Measurements from ENCODE around the gene DNA2.

DNA2 gene

GRCh38 chr10:68423522-68423921 is 48.3 kb downstream of the DNA2 start:
- no peak for DNase-seq (ENCODE audit: low spot score)

GRCh38 chr10:68419376-68419775 is 52.4 kb downstream of the DNA2 start:
- H3K27ac ChIP-seq: no peak overlapping the region
- H3K4me3 ChIP-seq: no peak overlapping the region
- no peak for TF ChIP-seq CTCF (IDR thresholded peaks at IDR 0.05)
- no peak for DNase-seq (ENCODE audit: low spot score)

More at GRCh38 chr10:68423522-68423921, 48.3 kb downstream of the DNA2 start:
- H3K4me3 ChIP-seq: no peak overlapping the region
- H3K27ac ChIP-seq: no peak overlapping the region
- no peak for TF ChIP-seq CTCF (IDR thresholded peaks at IDR 0.05)

GRCh38 chr10:68408898-68409518 is 62.8 kb downstream of the DNA2 start:
- DNase-seq (ENCODE audit: low spot score): no peak
- TF ChIP-seq CTCF (IDR thresholded peaks at IDR 0.05): no peak
- no peak overlapping the region for H3K27ac ChIP-seq
- no peak overlapping the region for H3K4me3 ChIP-seq

GRCh38 chr10:68406815-68407548 is 64.8 kb downstream of the DNA2 start, which contains the start of gene RUFY2:
TSS of gene RUFY2 (minus strand) at chr10:68407277. CDS start at chr10:68407189, 88 bp downstream.
- peak within 1 kb of the TSS; percentile 79 for H3K4me3 ChIP-seq
- peak; percentile 83 for TF ChIP-seq CTCF (IDR thresholded peaks at IDR 0.05)
- H3K27ac ChIP-seq: peak within 1 kb of the TSS; percentile 97
- peak; percentile 84 for DNase-seq (ENCODE audit: low spot score)

- DNase-seq (ENCODE audit: low spot score): no peak
- H3K4me3 ChIP-seq: peak overlapping the region; percentile 79
- TF ChIP-seq CTCF (IDR thresholded peaks at IDR 0.05): no peak
Measured at GRCh38 chr10:68406111-68406814, 65.5 kb downstream of the DNA2 start.

GRCh38 chr10:68403701-68404100 is 68.1 kb downstream of the DNA2 start:
- TF ChIP-seq CTCF (IDR thresholded peaks at IDR 0.05): no peak
- DNase-seq (ENCODE audit: low spot score): no peak
- no peak overlapping the region for H3K4me3 ChIP-seq
- H3K27ac ChIP-seq: no peak overlapping the region

More at GRCh38 chr10:68406111-68406814, 65.5 kb downstream of the DNA2 start:
- H3K27ac ChIP-seq: peak overlapping the region; percentile 97
